ENCODE data around the gene KDELR1.

The KDELR1 gene

GRCh38 chr19:48419158-48419920, 28.0 kb upstream of the KDELR1 start:
- TF ChIP-seq, protein P1, sequence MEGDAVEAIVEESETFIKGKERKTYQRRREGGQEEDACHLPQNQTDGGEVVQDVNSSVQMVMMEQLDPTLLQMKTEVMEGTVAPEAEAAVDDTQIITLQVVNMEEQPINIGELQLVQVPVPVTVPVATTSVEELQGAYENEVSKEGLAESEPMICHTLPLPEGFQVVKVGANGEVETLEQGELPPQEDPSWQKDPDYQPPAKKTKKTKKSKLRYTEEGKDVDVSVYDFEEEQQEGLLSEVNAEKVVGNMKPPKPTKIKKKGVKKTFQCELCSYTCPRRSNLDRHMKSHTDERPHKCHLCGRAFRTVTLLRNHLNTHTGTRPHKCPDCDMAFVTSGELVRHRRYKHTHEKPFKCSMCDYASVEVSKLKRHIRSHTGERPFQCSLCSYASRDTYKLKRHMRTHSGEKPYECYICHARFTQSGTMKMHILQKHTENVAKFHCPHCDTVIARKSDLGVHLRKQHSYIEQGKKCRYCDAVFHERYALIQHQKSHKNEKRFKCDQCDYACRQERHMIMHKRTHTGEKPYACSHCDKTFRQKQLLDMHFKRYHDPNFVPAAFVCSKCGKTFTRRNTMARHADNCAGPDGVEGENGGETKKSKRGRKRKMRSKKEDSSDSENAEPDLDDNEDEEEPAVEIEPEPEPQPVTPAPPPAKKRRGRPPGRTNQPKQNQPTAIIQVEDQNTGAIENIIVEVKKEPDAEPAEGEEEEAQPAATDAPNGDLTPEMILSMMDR (IDR thresholded peaks at IDR 0.05; ENCODE audit: low read depth, low read length), result no peak
- peak; percentile 36 to 39 for DNase-seq (ENCODE audit: low read depth in 2 of 2)
- no peak overlapping the region for H3K4me3 ChIP-seq (replicated peaks in 1 of 2; ENCODE audit: low read depth in 2 of 2, low read length in 2 of 2)

- DNase-seq (ENCODE audit: low read depth in 2 of 2), result no peak
- no peak overlapping the region for H3K4me3 ChIP-seq (replicated peaks in 1 of 2; ENCODE audit: low read depth in 2 of 2, low read length in 2 of 2)
- TF ChIP-seq, protein P1 (IDR thresholded peaks at IDR 0.05; ENCODE audit: low read depth, low read length), result no peak
These were observed 27.1 kb upstream of the KDELR1 start for GRCh38 chr19:48418317-48419064.

DNA sequence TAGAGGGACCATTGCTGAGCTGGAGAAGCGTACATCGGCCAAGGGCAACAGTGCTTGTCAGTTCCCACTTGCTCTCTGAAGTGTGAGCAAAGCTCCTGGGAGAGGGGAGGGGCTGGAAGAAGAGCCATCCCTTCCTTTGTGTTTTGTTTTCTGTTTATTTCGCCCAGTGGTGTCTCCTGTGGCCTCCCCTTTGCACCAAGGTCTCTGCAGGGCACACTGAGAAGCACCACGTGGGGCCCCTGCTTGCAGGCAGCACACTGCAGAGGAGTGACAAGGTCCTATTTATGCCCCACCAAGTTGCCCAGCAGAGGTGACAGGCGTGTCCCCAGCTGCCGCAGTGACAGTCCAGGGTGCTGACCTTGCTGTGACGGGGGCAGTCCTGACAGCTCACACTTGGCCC, 26.1 kb upstream of the KDELR1 start:
- H3K4me3 ChIP-seq (replicated peaks in 1 of 2; ENCODE audit: low read depth in 2 of 2, low read length in 2 of 2), result no peak overlapping the region
- no peak for DNase-seq (ENCODE audit: low read depth in 2 of 2)
- TF ChIP-seq, protein P1 (IDR thresholded peaks at IDR 0.05; ENCODE audit: low read depth, low read length), result no peak

- H3K4me3 ChIP-seq (replicated peaks in 1 of 2; ENCODE audit: low read depth in 2 of 2, low read length in 2 of 2), result no peak overlapping the region
- no peak for DNase-seq (ENCODE audit: low read depth in 2 of 2)
- TF ChIP-seq, protein P1 (IDR thresholded peaks at IDR 0.05; ENCODE audit: low read depth, low read length), result no peak
These were observed 24.5 kb upstream of the KDELR1 start for GRCh38 chr19:48415806-48416221.

DNA sequence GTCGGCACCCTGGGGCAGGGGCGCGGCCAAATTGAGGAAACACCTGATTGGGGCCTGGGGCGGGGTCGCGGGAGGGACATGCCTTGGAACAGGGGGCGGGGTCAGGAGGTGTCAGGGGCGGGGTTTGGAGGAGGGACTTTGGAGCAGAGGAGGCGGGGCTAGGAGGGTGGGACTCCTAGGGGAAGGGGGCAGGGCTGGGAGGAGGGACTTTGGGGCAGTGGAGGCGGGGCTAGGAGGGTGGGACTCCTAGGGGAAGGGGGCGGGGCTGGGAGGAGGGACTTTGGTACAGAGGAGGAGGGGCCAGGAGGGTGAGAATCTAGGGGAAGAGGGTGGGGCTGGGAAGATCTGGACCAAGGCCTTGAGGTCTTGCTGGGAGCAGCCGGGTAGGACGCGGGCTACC, 24.0 kb upstream of the KDELR1 start:
- H3K4me3 ChIP-seq (replicated peaks in 1 of 2; ENCODE audit: low read depth in 2 of 2, low read length in 2 of 2), result no peak overlapping the region
- TF ChIP-seq, protein P1 (IDR thresholded peaks at IDR 0.05; ENCODE audit: low read depth, low read length), result no peak
- peak; percentile 58 to 61 for DNase-seq (ENCODE audit: low read depth in 2 of 2)

DNA sequence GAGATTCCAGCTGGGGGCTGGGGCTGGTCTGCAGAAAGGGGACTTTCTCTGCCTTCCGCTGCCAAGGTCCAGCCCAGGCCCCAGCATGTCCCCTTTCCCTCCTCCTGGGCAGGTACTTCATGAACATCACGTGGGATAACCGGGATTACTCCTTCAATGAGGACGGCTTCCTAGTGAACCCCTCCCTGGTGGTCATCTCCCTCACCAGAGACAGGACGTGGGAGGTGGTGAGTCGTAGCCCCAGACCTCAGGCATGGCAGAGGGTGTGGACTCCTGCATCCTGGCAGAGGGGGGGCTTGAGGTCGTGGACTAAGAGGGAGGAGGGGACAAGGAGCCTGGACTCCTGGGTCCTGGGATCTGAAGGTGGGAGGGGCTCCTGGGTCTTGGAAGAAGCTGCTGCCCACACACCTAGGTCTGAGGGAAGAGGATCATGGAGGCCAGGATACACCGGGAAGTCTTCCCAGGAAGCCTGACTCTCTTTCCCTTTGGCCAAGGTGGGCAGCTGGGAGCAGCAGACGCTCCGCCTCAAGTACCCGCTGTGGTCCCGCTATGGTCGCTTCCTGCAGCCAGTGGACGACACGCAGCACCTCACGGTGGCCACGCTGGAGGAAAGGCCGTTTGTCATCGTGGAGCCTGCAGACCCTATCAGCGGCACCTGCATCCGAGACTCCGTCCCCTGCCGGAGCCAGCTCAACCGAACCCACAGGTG, 22.7 kb upstream of the KDELR1 start:
- no peak overlapping the region for H3K4me3 ChIP-seq (replicated peaks in 1 of 2; ENCODE audit: low read depth in 2 of 2, low read length in 2 of 2)
- TF ChIP-seq, protein P1 (IDR thresholded peaks at IDR 0.05; ENCODE audit: low read depth, low read length), result no peak
- DNase-seq (ENCODE audit: low read depth in 2 of 2), result no peak
